GM12878 (cell line): ENCODE data around the gene RBMS1.

Experiments used
- JUND ChIP-seq: IDR thresholded peaks from 2 replicates; pipeline ENCODE4 v1.6.1; 2012; ENCODE audit warnings: low read depth, mild to moderate bottlenecking, low read length, improper control_type of control experiment, moderate library complexity
- KAT2A ChIP-seq: conservative IDR thresholded peaks from 2 replicates; pipeline ENCODE4 v1.6.1; 2011; ENCODE audit warnings: low read depth, low read length; ENCODE audit not compliant: control insufficient read depth
- NR2C2 ChIP-seq: IDR thresholded peaks from 2 replicates; pipeline ENCODE4 v1.6.1; 2011; ENCODE audit warnings: borderline replicate concordance, low read depth; ENCODE audit not compliant: control insufficient read depth, insufficient read length
- POLR2A ChIP-seq: IDR thresholded peaks from 2 replicates; pipeline ENCODE4 v1.6.1; 2011; ENCODE audit warnings: low read depth, mild to moderate bottlenecking, low read length
- POLR2AphosphoS5 ChIP-seq: IDR thresholded peaks from 2 replicates; pipeline ENCODE4 v1.6.1; 2011; ENCODE audit warnings: mild to moderate bottlenecking, low read length, inconsistent platforms
- SIX5 ChIP-seq: IDR thresholded peaks from 2 replicates; pipeline ENCODE4 v1.6.1; 2011; ENCODE audit warnings: mild to moderate bottlenecking, low read depth, low read length, moderate library complexity; ENCODE audit not compliant: severe bottlenecking
- SMAD5 ChIP-seq: IDR thresholded peaks from 2 replicates; pipeline ENCODE4 v1.6.1; 2016; ENCODE audit warnings: antibody characterized with exemption, low read depth
- SREBF2 ChIP-seq: IDR thresholded peaks from 2 replicates; pipeline ENCODE4 v1.6.1; 2012; ENCODE audit warnings: mild to moderate bottlenecking, low read length
- TAF1 ChIP-seq: IDR thresholded peaks from 2 replicates; pipeline ENCODE4 v1.6.1; 2011; ENCODE audit warnings: mild to moderate bottlenecking, low read depth, low read length, borderline replicate concordance
- TF ChIP-seq, protein P1 (sequence below): IDR thresholded peaks from 2 replicates; pipeline ENCODE4 v1.6.1; 2012; ENCODE audit warnings: low read depth, low read length, improper control_type of control experiment
- TF ChIP-seq, protein P2 (sequence below), 3 experiments: IDR thresholded peaks in 2 of 3; conservative IDR thresholded peaks in 1 of 3; 2 replicates each; pipeline ENCODE4 v1.5.1; 2011; ENCODE audit warnings: low read depth in 3 of 3, low read length in 3 of 3, mild to moderate bottlenecking in 3 of 3, control low read depth in 2 of 3, moderate library complexity in 2 of 3, inconsistent platforms in 1 of 3, mixed read lengths in 1 of 3; ENCODE audit not compliant: control insufficient read depth in 2 of 3, insufficient read depth in 1 of 3; ENCODE audit errors: extremely low read depth in 1 of 3

DNA sequence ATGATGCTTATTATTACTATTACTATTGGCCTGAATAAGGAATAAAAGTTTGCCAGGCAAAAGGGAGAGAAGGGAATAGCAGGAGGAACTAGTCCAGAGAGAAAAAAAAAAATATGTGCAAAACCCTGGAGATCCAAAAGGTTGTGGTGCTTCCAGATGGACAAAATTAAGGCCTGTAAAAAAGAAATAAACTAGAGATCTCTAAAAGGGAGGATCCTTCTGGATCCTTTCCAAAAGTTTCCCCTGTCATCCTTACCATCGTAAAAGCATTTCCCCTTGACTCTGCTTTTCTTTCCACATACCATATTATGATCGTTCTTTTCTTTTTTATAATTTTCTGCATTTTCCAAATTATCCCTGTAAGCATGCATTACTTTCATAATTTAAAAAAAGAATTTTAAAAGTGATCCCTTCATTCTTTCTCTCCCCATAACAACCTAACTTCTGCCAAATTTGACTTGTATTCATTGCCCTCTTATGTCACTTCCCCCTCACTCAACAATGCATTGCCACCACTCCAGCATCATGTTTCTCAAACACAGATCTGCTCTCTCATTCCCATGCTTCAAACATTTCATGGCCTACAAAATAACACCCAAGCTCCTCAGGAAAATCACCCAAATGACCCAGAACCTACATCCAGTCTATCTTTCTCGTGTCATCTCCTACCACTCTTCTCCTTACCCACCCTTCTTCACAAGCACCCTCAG, 40.3 kb downstream of the RBMS1 start:
- TF ChIP-seq SMAD5 = no peak
- TF ChIP-seq JUND = no peak
- TF ChIP-seq, protein P1, sequence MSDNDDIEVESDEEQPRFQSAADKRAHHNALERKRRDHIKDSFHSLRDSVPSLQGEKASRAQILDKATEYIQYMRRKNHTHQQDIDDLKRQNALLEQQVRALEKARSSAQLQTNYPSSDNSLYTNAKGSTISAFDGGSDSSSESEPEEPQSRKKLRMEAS = no peak
- no peak for TF ChIP-seq NR2C2
- TF ChIP-seq POLR2A = no peak
- TF ChIP-seq KAT2A = no peak
- TF ChIP-seq, protein P2, sequence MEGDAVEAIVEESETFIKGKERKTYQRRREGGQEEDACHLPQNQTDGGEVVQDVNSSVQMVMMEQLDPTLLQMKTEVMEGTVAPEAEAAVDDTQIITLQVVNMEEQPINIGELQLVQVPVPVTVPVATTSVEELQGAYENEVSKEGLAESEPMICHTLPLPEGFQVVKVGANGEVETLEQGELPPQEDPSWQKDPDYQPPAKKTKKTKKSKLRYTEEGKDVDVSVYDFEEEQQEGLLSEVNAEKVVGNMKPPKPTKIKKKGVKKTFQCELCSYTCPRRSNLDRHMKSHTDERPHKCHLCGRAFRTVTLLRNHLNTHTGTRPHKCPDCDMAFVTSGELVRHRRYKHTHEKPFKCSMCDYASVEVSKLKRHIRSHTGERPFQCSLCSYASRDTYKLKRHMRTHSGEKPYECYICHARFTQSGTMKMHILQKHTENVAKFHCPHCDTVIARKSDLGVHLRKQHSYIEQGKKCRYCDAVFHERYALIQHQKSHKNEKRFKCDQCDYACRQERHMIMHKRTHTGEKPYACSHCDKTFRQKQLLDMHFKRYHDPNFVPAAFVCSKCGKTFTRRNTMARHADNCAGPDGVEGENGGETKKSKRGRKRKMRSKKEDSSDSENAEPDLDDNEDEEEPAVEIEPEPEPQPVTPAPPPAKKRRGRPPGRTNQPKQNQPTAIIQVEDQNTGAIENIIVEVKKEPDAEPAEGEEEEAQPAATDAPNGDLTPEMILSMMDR (IDR thresholded peaks at IDR 0.05 in 2 of 3, conservative IDR thresholded peaks at IDR 0.05 in 1 of 3; ENCODE audit: control insufficient read depth in 2 of 3, extremely low read depth in 1 of 3, insufficient read depth in 1 of 3, low read depth in 3 of 3, low read length in 3 of 3) = no peak
- TF ChIP-seq POLR2AphosphoS5 = no peak
- TF ChIP-seq TAF1 = no peak
- TF ChIP-seq SREBF2 = no peak
- no peak for TF ChIP-seq SIX5
